ENCODE results near the gene TMEM187. TPM values are rescaled to one million over a fixed set of nuclear protein-coding genes. Genes with fewer than 3 reads are reported as not detected.

TMEM187 gene
- total and polyA plus RNA-seq, 12 donors = 4.0 to 29.2 (median 12.9) TPM

GRCh38 chrX:153948847-153949805 lies 23.4 kb upstream of the TMEM187 start:
- peaks cover 0 to 56% of the 10 kb centered on the region in 2 donors for H3K36me3 ChIP-seq (replicated peaks in 1 of 2)
- peak in 1 of 7 donors; percentile 41 for DNase-seq
- no peaks in the 10 kb centered on the region for H3K9me3 ChIP-seq (replicated peaks in 1 of 3)
- TF ChIP-seq CTCF (IDR thresholded peaks at IDR 0.05) (no peak), POLR2A (IDR thresholded peaks at IDR 0.05) (no peak)
- H3K4me1 ChIP-seq (replicated peaks in 1 of 2) = peaks cover 0 to 17% of the 10 kb centered on the region in 2 donors
- intact Hi-C loops (cut with DNase I) = no loop called here
- H3K27me3 ChIP-seq = no peaks in the 10 kb centered on the region
- WGBS, 4 donors = 57 to 74% (median 65%) methylated on average over 22 to 30 of the region's 30 CpGs
- H3K4me3 ChIP-seq = no peak overlapping the region
- peak overlapping the region in 2 of 5 donors; percentile 33 to 73 for H3K27ac ChIP-seq

- Histone ChIP-seq H3K27ac (peak overlapping the region in 1 of 5 donors; percentile 33), H3K4me1 (replicated peaks in 1 of 2) (peaks cover 0 to 17% of the 10 kb centered on the region in 2 donors), H3K36me3 (replicated peaks in 1 of 2) (peaks cover 0 to 65% of the 10 kb centered on the region in 2 donors), H3K27me3 (no peaks in the 10 kb centered on the region), H3K9me3 (replicated peaks in 1 of 3) (no peaks in the 10 kb centered on the region), H3K4me3 (no peak overlapping the region)
- WGBS, 4 donors = 72 to 92% (median 81%) methylated on average over 3 to 19 of the region's 19 CpGs
- TF ChIP-seq CTCF (IDR thresholded peaks at IDR 0.05) (no peak), POLR2A (IDR thresholded peaks at IDR 0.05) (no peak)
- DNase-seq = no peak
- intact Hi-C loops (cut with DNase I) = no loop called here
These were observed 22.4 kb upstream of the TMEM187 start for GRCh38 chrX:153950127-153950526.

- no peak overlapping the region for H3K27ac ChIP-seq
- WGBS, 4 donors = 88 to 97% (median 92%) methylated on average over 7 to 28 of the region's 28 CpGs
- H3K27me3 ChIP-seq = no peaks in the 10 kb centered on the region
- no peak for DNase-seq
- H3K4me1 ChIP-seq (replicated peaks in 1 of 2) = peaks cover 0 to 17% of the 10 kb centered on the region in 2 donors
- intact Hi-C loops (cut with DNase I) = no loop called here
- peaks cover 0 to 82% of the 10 kb centered on the region in 2 donors for H3K36me3 ChIP-seq (replicated peaks in 1 of 2)
- TF ChIP-seq POLR2A (IDR thresholded peaks at IDR 0.05) (no peak), CTCF (IDR thresholded peaks at IDR 0.05) (no peak)
- no peak overlapping the region for H3K4me3 ChIP-seq
- no peaks in the 10 kb centered on the region for H3K9me3 ChIP-seq (replicated peaks in 1 of 3)
These were observed 20.7 kb upstream of the TMEM187 start for GRCh38 chrX:153951683-153952372.

- Histone ChIP-seq H3K27ac (peak overlapping the region in 1 of 5 donors; percentile 8), H3K4me1 (replicated peaks in 1 of 2) (peaks cover 0 to 16% of the 10 kb centered on the region in 2 donors), H3K9me3 (replicated peaks in 1 of 3) (no peaks in the 10 kb centered on the region), H3K4me3 (no peak overlapping the region), H3K36me3 (replicated peaks in 1 of 2) (peaks cover 0 to 89% of the 10 kb centered on the region in 2 donors), H3K27me3 (no peaks in the 10 kb centered on the region)
- TF ChIP-seq CTCF (IDR thresholded peaks at IDR 0.05) = no peak
- no peak for TF ChIP-seq POLR2A (IDR thresholded peaks at IDR 0.05)
- no peak for DNase-seq
- WGBS, 4 donors = 87 to 93% (median 90%) methylated on average over 9 to 32 of the region's 32 CpGs
- intact Hi-C loops (cut with DNase I) = no loop called here
These were observed 20.1 kb upstream of the TMEM187 start for GRCh38 chrX:153952373-153953026.

Measured in adrenal gland (tissue), 12 donors.